Measurements from ENCODE around the gene MTUS2.

DNA sequence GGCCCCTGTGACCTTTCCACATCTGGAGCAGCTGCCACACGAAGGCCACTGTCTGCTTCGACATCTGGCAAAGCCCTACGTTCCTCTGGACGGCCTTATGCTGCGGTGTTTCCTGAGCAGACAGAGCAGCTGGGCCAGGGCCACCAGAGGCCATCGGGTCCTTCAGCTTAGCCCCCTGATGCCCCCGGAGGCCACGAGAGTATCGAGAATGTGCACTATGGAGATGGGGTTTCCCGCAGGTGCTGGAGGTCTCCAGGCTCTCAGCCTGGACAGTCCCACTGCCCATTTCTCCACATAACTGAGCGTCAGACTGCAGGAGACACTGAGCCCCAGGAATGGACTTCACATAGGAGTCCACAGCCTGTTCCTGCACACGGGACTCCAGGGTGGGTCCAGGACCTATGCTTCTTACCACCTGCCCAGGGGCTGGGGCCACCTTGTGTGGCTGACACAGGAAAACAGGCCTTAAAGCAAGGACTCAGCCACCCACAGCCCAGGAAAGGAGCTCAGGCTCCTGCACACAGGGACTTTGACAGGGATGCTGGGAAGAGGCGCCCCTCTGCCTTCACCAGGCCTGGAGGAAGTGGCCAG, 694.7 kb downstream of the MTUS2 start:
- TF ChIP-seq EP300 (IDR thresholded peaks at IDR 0.05), result no peak
- TF ChIP-seq, protein P1, sequence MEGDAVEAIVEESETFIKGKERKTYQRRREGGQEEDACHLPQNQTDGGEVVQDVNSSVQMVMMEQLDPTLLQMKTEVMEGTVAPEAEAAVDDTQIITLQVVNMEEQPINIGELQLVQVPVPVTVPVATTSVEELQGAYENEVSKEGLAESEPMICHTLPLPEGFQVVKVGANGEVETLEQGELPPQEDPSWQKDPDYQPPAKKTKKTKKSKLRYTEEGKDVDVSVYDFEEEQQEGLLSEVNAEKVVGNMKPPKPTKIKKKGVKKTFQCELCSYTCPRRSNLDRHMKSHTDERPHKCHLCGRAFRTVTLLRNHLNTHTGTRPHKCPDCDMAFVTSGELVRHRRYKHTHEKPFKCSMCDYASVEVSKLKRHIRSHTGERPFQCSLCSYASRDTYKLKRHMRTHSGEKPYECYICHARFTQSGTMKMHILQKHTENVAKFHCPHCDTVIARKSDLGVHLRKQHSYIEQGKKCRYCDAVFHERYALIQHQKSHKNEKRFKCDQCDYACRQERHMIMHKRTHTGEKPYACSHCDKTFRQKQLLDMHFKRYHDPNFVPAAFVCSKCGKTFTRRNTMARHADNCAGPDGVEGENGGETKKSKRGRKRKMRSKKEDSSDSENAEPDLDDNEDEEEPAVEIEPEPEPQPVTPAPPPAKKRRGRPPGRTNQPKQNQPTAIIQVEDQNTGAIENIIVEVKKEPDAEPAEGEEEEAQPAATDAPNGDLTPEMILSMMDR (IDR thresholded peaks at IDR 0.05), result no peak
- TF ChIP-seq POLR2A (IDR thresholded peaks at IDR 0.05), result no peak

Data from suprapubic skin (tissue), 3 donors.